Natural killer cell (primary cell): ENCODE data around the gene TBC1D10A. TPM values are rescaled to one million over a fixed set of nuclear protein-coding genes. Genes with fewer than 3 reads are reported as not detected.

Source experiments
- ATAC-seq, 3 donors: fragments of 150-1000 bp in 2 of 3; fragments of 200-7000 bp in 1 of 3; cut with Tn5 transposase; 1 replicate in 1 of 3; 2 replicates in 2 of 3; pipeline ENCODE4 v1.10.0; 2021; ENCODE audit warnings: mild to moderate bottlenecking in 2 of 3, moderate library complexity in 2 of 3
- DNase-seq, 2 donors: peaks; one replicate each; pipeline versions ENCODE4 v3.0.0 to v3.0.0-alpha.2; 2013 to 2021; ENCODE audit warnings: mixed read lengths in 1 of 2
- H3K27ac ChIP-seq: one replicate; pipeline ENCODE4 v1.5.1; 2013; ENCODE audit warnings: mild to moderate bottlenecking, low read length
- H3K27me3 ChIP-seq: one replicate; pipeline ENCODE4 v1.6.1; 2013; ENCODE audit warnings: low read length; ENCODE audit not compliant: control insufficient read depth, insufficient read depth
- H3K36me3 ChIP-seq: one replicate; pipeline ENCODE4 v1.6.1; 2013; ENCODE audit warnings: low read length; ENCODE audit not compliant: control insufficient read depth, insufficient read depth
- H3K4me1 ChIP-seq: one replicate; pipeline ENCODE4 v1.6.1; 2013; ENCODE audit warnings: low read length; ENCODE audit not compliant: control insufficient read depth, insufficient read depth
- H3K4me3 ChIP-seq: one replicate; pipeline ENCODE4 v1.5.1; 2013; ENCODE audit warnings: low read length
- H3K9me3 ChIP-seq: one replicate; pipeline ENCODE4 v1.6.1; 2013; ENCODE audit warnings: low read length; ENCODE audit not compliant: control insufficient read depth, insufficient read depth
- H3K27ac Mint-ChIP-seq, 2 donors: one replicate each; pipeline ENCODE4 v1.8.0; 2022; ENCODE audit warnings: mild to moderate bottlenecking in 2 of 2, mixed read lengths in 2 of 2, moderate library complexity in 1 of 2
- H3K27me3 Mint-ChIP-seq, 2 donors: one replicate each; pipeline ENCODE4 v1.8.0; 2022; ENCODE audit warnings: low read depth in 2 of 2, mixed read lengths in 2 of 2
- H3K36me3 Mint-ChIP-seq: one replicate; pipeline ENCODE4 v1.8.0; 2022; ENCODE audit warnings: mixed read lengths
- H3K4me1 Mint-ChIP-seq, 2 donors: one replicate each; pipeline ENCODE4 v1.8.0; 2022; ENCODE audit warnings: mixed read lengths in 2 of 2
- H3K4me3 Mint-ChIP-seq: one replicate; pipeline ENCODE4 v1.8.0; 2022; ENCODE audit warnings: mild to moderate bottlenecking, moderate library complexity, mixed read lengths
- H3K9me3 Mint-ChIP-seq, 2 donors: one replicate each; pipeline ENCODE4 v1.8.0; 2022; ENCODE audit warnings: mixed read lengths in 2 of 2
- CTCF ChIP-seq: fragments of 200-600 bp; IDR thresholded peaks from one replicate; pipeline ENCODE4 v1.8.0; 2022; ENCODE audit warnings: antibody characterized with exemption
- WGBS: methylation state at CpG from one replicate; pipeline ENCODE4 v1.1.7; 2013; ENCODE audit warnings: missing lambda C conversion rate; ENCODE audit not compliant: insufficient coverage; 5-methylcytosine and 5-hydroxymethylcytosine counted together
- intact Hi-C: fragments of 100-400 bp; cut with micrococcal nuclease; formaldehyde crosslinking; loops from one replicate; pipeline ENCODE4 v1.14.2; 2022
- total RNA-seq, 4 donors: library from RNA; stranded (reverse); fragments of 120-200 nt in 1 of 4; gene quantifications; one replicate each; pipeline versions ENCODE4 v1.2.3 to v1.2.4, GENCODE V29; 2013 to 2022

TBC1D10A gene
- total RNA-seq, 3 donors from 2014 or later (not counting 1 experiment from before 2014, with no cell fraction given) = 38.9 to 48.0 (median 47.9) TPM

GRCh38 chr22:30290342-30291057, 36.2 kb downstream of the TBC1D10A start:
- ATAC-seq (no peak), DNase-seq (peak in 1 of 2 donors; percentile 40)
- H3K4me3 Mint-ChIP-seq = peak overlapping the region; percentile 92
- no peak for TF ChIP-seq CTCF
- H3K27ac Mint-ChIP-seq = peak overlapping the region; percentile 86 to 88
- peaks cover 33% of the 10 kb centered on the region for H3K36me3 ChIP-seq
- intact Hi-C loops = no loop called here
- 45% methylated on average over 3 of the region's 3 CpGs for WGBS
- H3K27me3 Mint-ChIP-seq = no peaks in the 10 kb centered on the region
- H3K9me3 ChIP-seq = no peaks in the 10 kb centered on the region
- H3K4me1 ChIP-seq = peaks cover 43% of the 10 kb centered on the region
- H3K4me1 Mint-ChIP-seq = peaks cover 19 to 39% of the 10 kb centered on the region in 2 donors
- no peaks in the 10 kb centered on the region for H3K9me3 Mint-ChIP-seq
- peak overlapping the region; percentile 66 for H3K27ac ChIP-seq
- H3K4me3 ChIP-seq = no peak overlapping the region
- H3K36me3 Mint-ChIP-seq = no peaks in the 10 kb centered on the region
- no peaks in the 10 kb centered on the region for H3K27me3 ChIP-seq

GRCh38 chr22:30289980-30290313, 36.8 kb downstream of the TBC1D10A start:
- Mint-ChIP-seq H3K9me3 (no peaks in the 10 kb centered on the region), H3K27me3 (no peaks in the 10 kb centered on the region), H3K27ac (peak overlapping the region; percentile 86 to 88), H3K4me3 (peak overlapping the region; percentile 92), H3K36me3 (no peaks in the 10 kb centered on the region), H3K4me1 (peaks cover 19 to 39% of the 10 kb centered on the region in 2 donors)
- Histone ChIP-seq H3K36me3 (peaks cover 29% of the 10 kb centered on the region), H3K4me1 (peaks cover 43% of the 10 kb centered on the region), H3K27me3 (no peaks in the 10 kb centered on the region), H3K9me3 (no peaks in the 10 kb centered on the region), H3K27ac (peak overlapping the region; percentile 66), H3K4me3 (peak overlapping the region; percentile 68)
- ATAC-seq (peak; percentile 27 to 38 (median 30)), DNase-seq (no peak)
- WGBS = 13% methylated on average over 12 of the region's 12 CpGs
- intact Hi-C loops = loop anchor here (2.0 to 5.0 kb wide), 2 partner anchors 37 to 43 kb away; partner anchors contain the start of genes LIF and TBC1D10A
- TF ChIP-seq CTCF = no peak

GRCh38 chr22:30289141-30289979, 37.4 kb downstream of the TBC1D10A start, which contains the start of gene CASTOR1:
TSS of gene CASTOR1 (minus strand) at chr22:30289505. CDS start at chr22:30289497, 8 bp downstream.
- no peak for TF ChIP-seq CTCF
- Histone ChIP-seq H3K9me3 (no peaks in the 10 kb centered on the region), H3K4me1 (peaks cover 43% of the 10 kb centered on the region), H3K27me3 (no peaks in the 10 kb centered on the region), H3K4me3 (peak within 1 kb of the TSS; percentile 68), H3K36me3 (peaks cover 23% of the 10 kb centered on the region), H3K27ac (peak within 1 kb of the TSS; percentile 66)
- peak within 1 kb of the TSS; percentile 92 for H3K4me3 Mint-ChIP-seq
- no peaks in the 10 kb centered on the region for H3K27me3 Mint-ChIP-seq
- no peaks in the 10 kb centered on the region for H3K36me3 Mint-ChIP-seq
- H3K27ac Mint-ChIP-seq = peak within 1 kb of the TSS; percentile 86 to 88
- ATAC-seq (peak; percentile 80 to 83 (median 81)), DNase-seq (peak; percentile 81 to 90)
- intact Hi-C loops = loop anchor here (2.0 to 5.0 kb wide), 2 partner anchors 37 to 42 kb away; partner anchors contain the start of genes LIF and TBC1D10A
- H3K9me3 Mint-ChIP-seq = no peaks in the 10 kb centered on the region
- under 1% methylated on average over 85 of the region's 85 CpGs for WGBS
- H3K4me1 Mint-ChIP-seq = peaks cover 19 to 39% of the 10 kb centered on the region in 2 donors
